ENCODE measurements around the gene HNF4A. TPM values are rescaled to one million over a fixed set of nuclear protein-coding genes. Genes with fewer than 3 reads are reported as not detected.

The HNF4A gene
- total RNA-seq, 2 experiments from 2014 or later: not detected

DNA sequence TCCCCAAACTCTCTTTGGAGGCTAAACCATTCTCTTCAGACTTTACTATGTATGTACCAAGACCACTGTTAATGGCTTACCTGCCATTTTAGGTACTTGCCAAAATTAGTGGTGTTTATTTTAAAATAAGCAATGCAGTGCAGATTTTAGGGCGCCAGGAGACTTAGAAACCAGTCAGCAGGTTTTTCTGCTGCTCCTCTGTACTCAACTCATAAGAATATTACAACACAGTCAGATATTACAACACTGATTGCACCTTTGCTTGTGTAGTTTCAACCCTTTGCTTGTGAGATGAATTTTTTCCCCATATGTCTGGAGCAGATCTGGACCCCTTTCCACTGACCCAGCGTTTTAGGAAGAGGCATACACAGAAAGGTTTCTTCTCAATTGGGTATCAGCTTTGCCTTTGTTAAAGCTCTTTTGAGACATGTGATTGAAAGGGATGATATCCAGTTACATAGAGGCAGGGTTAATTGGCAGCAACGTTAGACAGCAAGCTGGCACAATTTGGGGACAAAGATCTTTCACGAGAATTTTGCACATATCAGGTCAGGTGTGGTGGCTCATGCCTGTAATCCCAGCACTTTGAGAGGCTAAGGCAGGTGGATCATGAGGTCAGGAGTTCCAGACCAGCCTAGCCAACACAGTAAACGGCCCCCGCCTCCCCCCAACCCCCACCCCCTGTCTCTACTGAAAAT lies 126.4 kb downstream of the HNF4A start:
- no peaks in the 10 kb centered on the region for H3K9me3 Mint-ChIP-seq
- no peak overlapping the region for H3K27ac Mint-ChIP-seq
- DNase-seq: no peak
- peaks cover 26% of the 10 kb centered on the region for H3K36me3 Mint-ChIP-seq
- peaks cover 9% of the 10 kb centered on the region for H3K4me1 Mint-ChIP-seq (ENCODE audit: low read depth)
- no peaks in the 10 kb centered on the region for H3K27me3 Mint-ChIP-seq
- ChIA-PET CTCF (interaction anchor here (1.3 kb wide), 1 partner anchor 128 kb away, joined by 3 read pairs; no protein-coding TSS in a partner anchor), POLR2A (no interaction called here)
- intact Hi-C loops (cut with micrococcal nuclease): no loop called here
- H3K4me3 Mint-ChIP-seq: no peak overlapping the region

DNA sequence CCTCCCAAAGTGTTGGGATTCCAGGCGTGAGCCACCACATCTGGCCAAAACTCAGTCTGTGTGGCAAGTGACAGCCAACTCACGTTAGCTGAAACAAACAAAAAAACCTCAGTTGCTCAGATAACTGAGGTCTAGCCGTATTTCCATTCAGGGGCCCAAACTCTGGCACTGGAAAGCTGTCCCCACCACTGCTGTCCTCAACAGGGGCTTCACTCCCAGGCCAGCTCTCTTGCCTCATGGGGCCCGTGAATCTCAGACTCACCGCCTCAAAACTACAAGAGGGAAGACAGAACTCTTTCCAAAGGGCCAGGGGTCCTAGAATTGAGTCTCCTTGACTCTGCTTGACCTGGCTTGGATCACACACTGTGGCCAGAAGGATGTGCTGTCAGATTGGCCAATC lies 127.6 kb downstream of the HNF4A start:
- intact Hi-C loops (cut with micrococcal nuclease): no loop called here
- no peak overlapping the region for H3K27ac Mint-ChIP-seq

More for the DNA sequence above, 127.6 kb downstream of the HNF4A start:
- H3K9me3 Mint-ChIP-seq: no peaks in the 10 kb centered on the region
- H3K4me1 Mint-ChIP-seq (ENCODE audit: low read depth): peaks cover 4% of the 10 kb centered on the region
- H3K4me3 Mint-ChIP-seq: no peak overlapping the region
- CTCF ChIA-PET: interaction anchor here (0.5 to 1.6 kb wide), 3 partner anchors 100 to 152 kb away, joined by 4 read pairs; no protein-coding TSS in a partner anchor
- peaks cover 29% of the 10 kb centered on the region for H3K36me3 Mint-ChIP-seq
- POLR2A ChIA-PET: no interaction called here
- H3K27me3 Mint-ChIP-seq: no peaks in the 10 kb centered on the region
- DNase-seq: no peak

Small RNA genes within 50 kb of the gene (microRNA-seq; reads per million reads assigned to microRNA genes)
- gene MIR3646 (ENCODE audit: borderline microRNAs expressed, borderline number of aligned reads, borderline replicate concordance): not detected

Other genes with a start within 250 kb of the HNF4A start
- not detected for gene JPH2, start 168.5 kb upstream of the HNF4A start, total RNA-seq
- gene OSER1, start 144.9 kb upstream of the HNF4A start, total RNA-seq: 10 to 100 TPM; 23.4 to 24.2 TPM
- not detected for gene GDAP1L1, start 108.4 kb upstream of the HNF4A start, total RNA-seq
- 1 to 10 TPM; 1.8 to 1.9 TPM for gene FITM2, start 44.5 kb upstream of the HNF4A start, total RNA-seq
- gene R3HDML, start 18.7 kb upstream of the HNF4A start, total RNA-seq: not detected
- gene TTPAL, start 120.2 kb downstream of the HNF4A start, total RNA-seq: 10 to 100 TPM; 18.1 to 18.6 TPM
- 10 to 100 TPM; 57.3 to 58.6 TPM for gene SERINC3, start 166.4 kb downstream of the HNF4A start, total RNA-seq
- 1 to 10 TPM; 2.9 to 4.1 TPM for gene PKIG, start 226.9 kb downstream of the HNF4A start, total RNA-seq

Measured in activated CD4-positive, alpha-beta memory T cell treated with anti-CD3 and anti-CD28 coated beads for 36 hours (primary cell).